A549 (cell line): ENCODE results near the gene SAG. TPM values are rescaled to one million over a fixed set of nuclear protein-coding genes. Genes with fewer than 3 reads are reported as not detected.

Experiments used
- EHF ChIP-seq: fragments of 250-450 bp; sonication (Bioruptor Pico); IDR thresholded peaks from 2 replicates; pipeline ENCODE4 v1.5.0; 2020; ENCODE audit warnings: mild to moderate bottlenecking
- ELK1 ChIP-seq: fragments of 150-350 bp; IDR thresholded peaks from 2 replicates; pipeline ENCODE4 v1.6.1; 2014; ENCODE audit warnings: low read depth, mild to moderate bottlenecking, low read length
- REST ChIP-seq: fragments of 200-600 bp; sonication (generic); IDR thresholded peaks from 2 replicates; pipeline ENCODE4 v1.6.1; 2016; ENCODE audit warnings: antibody characterized with exemption, mild to moderate bottlenecking, moderate library complexity
- polyA plus RNA-seq, 4 experiments: library from polyadenylated mRNA; depleted of rRNA in 3 of 4; stranded (reverse); fragments of >200 nt; fragmentation: RNase III in 1 of 4; extraction: RNeasy Plus Mini Kit Qiagen cat#74134 plus additional on column Dnase treatment in 1 of 4; gene quantifications; 2 replicates in 3 of 4; 3 replicates in 1 of 4; pipeline ENCODE4 v1.2.3, GENCODE V29; 2011 to 2017
- small RNA-seq, 6 experiments: library from RNA; depleted of rRNA; stranded (forward); fragments of <200 nt; gene quantifications; one replicate each; pipeline ENCODE3, GENCODE V24; 2012

SAG gene
- polyA plus RNA-seq, 2 of the 4 experiments (the other 2 are of a cell fraction) = not detected

GRCh38 chr2:233395687-233396086 lies 88.1 kb downstream of the SAG start (continued):
- TF ChIP-seq REST = no peak
- TF ChIP-seq ELK1 = no peak
- no peak for TF ChIP-seq EHF (CRISPR knock-in tag)

Small RNAs within 50 kb of the gene (small RNA-seq; reads per million reads assigned to genes)
- 0 reads per million in 6 experiments for gene RF00019
- gene SCARNA5 = 16.7 to 126 (median 71.5) reads per million in 6 experiments
- gene SCARNA6 = 6.9 to 40.4 (median 15.1) reads per million in 6 experiments

Other genes with a start within 250 kb of the SAG start
- gene INPP5D, start 247.5 kb upstream of the SAG start, polyA plus RNA-seq (2011; rRNA removed) = 0.26 and 1.1 TPM in 2 replicates
- gene INPP5D, start 247.5 kb upstream of the SAG start, polyA plus RNA-seq (2017; fragmentation: RNase III; extraction: RNeasy Plus Mini Kit Qiagen cat#74134 plus additional on column Dnase treatment) = 0.49 to 0.57 TPM (median 0.53 TPM) in 3 replicates
- 70.9 and 72.3 TPM in 2 replicates for gene ATG16L1, start 56.1 kb upstream of the SAG start, polyA plus RNA-seq (2011; rRNA removed)
- 42.5 to 45.1 TPM (median 44.5 TPM) in 3 replicates for gene ATG16L1, start 56.1 kb upstream of the SAG start, polyA plus RNA-seq (2017; fragmentation: RNase III; extraction: RNeasy Plus Mini Kit Qiagen cat#74134 plus additional on column Dnase treatment)
- gene DGKD, start 46.7 kb downstream of the SAG start, polyA plus RNA-seq (2011; rRNA removed) = 68.8 and 79.0 TPM in 2 replicates
- 98.1 to 99.6 TPM (median 99.1 TPM) in 3 replicates for gene DGKD, start 46.7 kb downstream of the SAG start, polyA plus RNA-seq (2017; fragmentation: RNase III; extraction: RNeasy Plus Mini Kit Qiagen cat#74134 plus additional on column Dnase treatment)